Breast epithelium (tissue), 4 donors: ENCODE measurements around the gene FUT8. TPM values are rescaled to one million over a fixed set of nuclear protein-coding genes. Genes with fewer than 3 reads are reported as not detected.
"Not testable (repeated sequence)": the region's sequence is repeated elsewhere in the genome, so short reads cannot be mapped to it uniquely, and the experiment has no call there.

Experiments used
- DNase-seq, 2 donors: peaks; one replicate each; pipeline ENCODE4 v3.0.0-alpha.2; 2019; ENCODE audit warnings: low spot score in 2 of 2
- H3K27ac ChIP-seq, 2 donors: fragments of 200-600 bp; sonication (generic) in 1 of 2; one replicate each; pipeline ENCODE4 v1.5.1; 2016 to 2019; ENCODE audit warnings: mild to moderate bottlenecking in 1 of 2
- H3K27me3 ChIP-seq, 2 donors: fragments of 200-600 bp; sonication (generic) in 1 of 2; one replicate each; pipeline versions ENCODE4 v1.5.1 to v1.6.0; 2017 to 2019; ENCODE audit warnings: control low read depth in 1 of 2, mild to moderate bottlenecking in 1 of 2
- H3K36me3 ChIP-seq: fragments of 200-600 bp; one replicate; pipeline ENCODE4 v1.5.1; 2019
- H3K4me1 ChIP-seq, 2 donors: fragments of 200-600 bp; sonication (generic); one replicate each; pipeline ENCODE4 v1.5.1; 2016 to 2019; ENCODE audit warnings: control low read depth in 1 of 2
- H3K4me3 ChIP-seq, 3 donors: fragments of 200-600 bp; sonication (generic); 1 replicate in 2 of 3; 2 replicates in 1 of 3; pipeline ENCODE4 v1.5.1; 2016 to 2019; ENCODE audit warnings: mild to moderate bottlenecking in 3 of 3, moderate library complexity in 2 of 3
- H3K9me3 ChIP-seq, 2 donors: fragments of 200-600 bp; sonication (generic) in 1 of 2; one replicate each; pipeline ENCODE4 v1.5.1; 2016 to 2019; ENCODE audit warnings: control low read depth in 1 of 2
- POLR2A ChIP-seq: fragments of 450-650 bp; IDR thresholded peaks from one replicate; pipeline ENCODE4 v1.6.1; 2016; ENCODE audit warnings: antibody characterized with exemption, mild to moderate bottlenecking, moderate library complexity
- POLR2AphosphoS5 ChIP-seq, 3 donors: sonication (generic); formaldehyde crosslinking; IDR thresholded peaks; one replicate each; pipeline ENCODE4 v1.6.1; 2017; ENCODE audit warnings: antibody characterized with exemption in 3 of 3
- intact Hi-C: fragments of 100-400 bp; cut with DNase I; formaldehyde crosslinking; loops from one replicate; pipeline ENCODE4 v1.15.1; 2023; ENCODE audit warnings: low total_unique reads
- total RNA-seq, 3 donors: library from RNA; depleted of rRNA; stranded (reverse); fragments of >200 nt; gene quantifications; one replicate each; pipeline ENCODE4 v1.1.0, GENCODE V29; 2016
- TF ChIP-seq, protein P1 (sequence below), 3 donors: fragments of 450-650 bp; IDR thresholded peaks; one replicate each; pipeline ENCODE4 v1.5.1; 2016 to 2017; ENCODE audit warnings: antibody characterized with exemption in 3 of 3, mild to moderate bottlenecking in 3 of 3, moderate library complexity in 3 of 3

The FUT8 gene
- total RNA-seq, 3 donors from 2014 or later = 36.3 to 69.1 (median 47.2) TPM

DNA sequence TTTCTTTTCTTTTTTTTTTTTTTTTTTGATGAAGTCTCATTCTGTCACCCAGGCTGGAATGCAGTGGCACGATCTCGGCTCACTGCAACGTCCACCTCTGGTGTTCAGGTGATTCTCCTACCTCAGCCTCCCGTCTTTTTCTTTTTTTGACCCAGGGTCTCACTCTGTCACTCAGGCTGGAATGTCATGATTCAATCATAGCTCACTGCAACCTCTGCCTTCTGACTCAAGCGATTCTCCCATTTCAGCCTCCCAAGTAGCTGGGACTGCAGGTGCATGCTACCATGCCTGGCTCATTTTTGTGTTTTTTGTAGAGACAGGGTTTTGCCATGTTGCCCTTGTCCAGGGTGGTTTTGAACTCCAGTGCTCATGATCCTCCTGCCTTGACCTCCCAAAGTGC lies 12.0 kb downstream of the FUT8 start:
- Histone ChIP-seq H3K36me3 (no peaks in the 10 kb centered on the region), H3K27me3 (no peaks in the 10 kb centered on the region), H3K4me1 (no peaks in the 10 kb centered on the region), H3K27ac (no peak overlapping the region), H3K9me3 (no peaks in the 10 kb centered on the region), H3K4me3 (no peak overlapping the region)
- TF ChIP-seq POLR2AphosphoS5 (IDR thresholded peaks at IDR 0.05) = no peak
- no peak for TF ChIP-seq POLR2A
- TF ChIP-seq, protein P1, sequence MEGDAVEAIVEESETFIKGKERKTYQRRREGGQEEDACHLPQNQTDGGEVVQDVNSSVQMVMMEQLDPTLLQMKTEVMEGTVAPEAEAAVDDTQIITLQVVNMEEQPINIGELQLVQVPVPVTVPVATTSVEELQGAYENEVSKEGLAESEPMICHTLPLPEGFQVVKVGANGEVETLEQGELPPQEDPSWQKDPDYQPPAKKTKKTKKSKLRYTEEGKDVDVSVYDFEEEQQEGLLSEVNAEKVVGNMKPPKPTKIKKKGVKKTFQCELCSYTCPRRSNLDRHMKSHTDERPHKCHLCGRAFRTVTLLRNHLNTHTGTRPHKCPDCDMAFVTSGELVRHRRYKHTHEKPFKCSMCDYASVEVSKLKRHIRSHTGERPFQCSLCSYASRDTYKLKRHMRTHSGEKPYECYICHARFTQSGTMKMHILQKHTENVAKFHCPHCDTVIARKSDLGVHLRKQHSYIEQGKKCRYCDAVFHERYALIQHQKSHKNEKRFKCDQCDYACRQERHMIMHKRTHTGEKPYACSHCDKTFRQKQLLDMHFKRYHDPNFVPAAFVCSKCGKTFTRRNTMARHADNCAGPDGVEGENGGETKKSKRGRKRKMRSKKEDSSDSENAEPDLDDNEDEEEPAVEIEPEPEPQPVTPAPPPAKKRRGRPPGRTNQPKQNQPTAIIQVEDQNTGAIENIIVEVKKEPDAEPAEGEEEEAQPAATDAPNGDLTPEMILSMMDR (IDR thresholded peaks at IDR 0.05) = no peak
- intact Hi-C loops = no loop called here
- DNase-seq = no peak

DNA sequence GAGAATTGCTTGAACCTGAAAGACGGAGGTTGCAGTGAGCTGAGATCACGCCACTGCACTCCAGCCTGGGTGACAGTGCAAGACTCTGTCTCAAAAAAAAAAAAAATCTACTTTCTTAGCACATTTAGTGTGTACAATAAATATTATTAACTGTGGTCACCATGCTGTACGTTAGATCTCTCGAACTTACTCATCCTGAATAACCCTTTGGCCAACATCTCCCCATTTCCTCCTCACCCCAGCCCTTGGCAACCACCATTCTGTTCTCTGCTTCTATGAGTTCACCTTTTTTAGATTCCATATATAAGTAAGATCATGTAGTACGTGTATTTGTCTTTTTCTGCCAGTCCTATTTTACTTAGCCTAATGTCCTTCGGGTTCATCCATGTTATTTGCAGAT lies 13.4 kb downstream of the FUT8 start:
- TF ChIP-seq POLR2A = no peak
- TF ChIP-seq, protein P1 (IDR thresholded peaks at IDR 0.05) = no peak
- TF ChIP-seq POLR2AphosphoS5 (IDR thresholded peaks at IDR 0.05) = no peak
- Histone ChIP-seq H3K4me3 (no peak overlapping the region), H3K27me3 (no peaks in the 10 kb centered on the region), H3K27ac (no peak overlapping the region), H3K9me3 (no peaks in the 10 kb centered on the region), H3K4me1 (no peaks in the 10 kb centered on the region), H3K36me3 (no peaks in the 10 kb centered on the region)
- intact Hi-C loops = no loop called here
- no peak for DNase-seq

DNA sequence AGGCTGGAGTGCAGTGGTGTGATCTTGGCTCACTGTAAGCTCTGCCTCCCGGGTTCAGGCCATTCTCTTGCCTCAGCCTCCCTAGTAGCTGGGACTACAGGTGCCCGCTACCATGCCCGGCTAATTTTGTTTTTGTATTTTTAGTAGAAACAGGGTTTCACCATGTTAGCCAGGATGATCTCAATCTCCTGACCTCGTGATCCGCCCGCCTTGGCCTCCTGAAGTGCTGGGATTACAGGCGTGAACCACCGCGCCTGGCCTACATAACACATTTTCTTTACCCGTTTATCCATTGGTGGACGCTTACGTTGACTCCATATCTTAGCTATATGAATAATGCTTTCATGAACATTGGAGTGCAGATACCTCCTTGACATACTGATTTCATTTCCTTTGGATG lies 14.4 kb downstream of the FUT8 start:
- H3K36me3 ChIP-seq, H3K9me3 ChIP-seq, intact Hi-C loops, H3K4me3 ChIP-seq, H3K27ac ChIP-seq, DNase-seq, H3K4me1 ChIP-seq, H3K27me3 ChIP-seq: not testable (repeated sequence)

DNA sequence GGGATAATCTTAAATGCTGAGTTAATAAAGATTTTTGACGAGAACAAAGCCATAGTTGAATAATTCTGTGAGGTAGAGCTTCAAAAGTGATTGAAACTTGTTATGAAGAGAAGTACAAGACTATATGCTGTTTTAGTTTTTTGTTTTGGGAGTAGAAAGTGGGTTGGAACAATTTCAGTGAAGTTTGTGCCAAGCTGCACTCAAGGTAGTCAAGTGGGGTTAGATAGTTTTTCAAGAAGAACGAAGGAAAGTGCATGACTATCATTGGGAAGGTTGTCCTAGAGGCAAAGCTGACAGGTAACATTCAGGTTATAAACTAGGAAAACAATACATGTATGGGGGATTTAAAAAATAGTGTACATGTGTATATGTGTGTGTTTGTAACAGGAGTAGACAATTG lies 16.2 kb downstream of the FUT8 start:
- Histone ChIP-seq H3K27ac (no peak overlapping the region), H3K4me1 (peaks cover 0 to 3% of the 10 kb centered on the region in 2 donors), H3K27me3 (no peaks in the 10 kb centered on the region), H3K4me3 (no peak overlapping the region), H3K36me3 (no peaks in the 10 kb centered on the region), H3K9me3 (no peaks in the 10 kb centered on the region)
- no peak for DNase-seq
- TF ChIP-seq POLR2AphosphoS5 (IDR thresholded peaks at IDR 0.05) = no peak
- TF ChIP-seq, protein P1 (IDR thresholded peaks at IDR 0.05) = no peak
- no peak for TF ChIP-seq POLR2A
- intact Hi-C loops = no loop called here

DNA sequence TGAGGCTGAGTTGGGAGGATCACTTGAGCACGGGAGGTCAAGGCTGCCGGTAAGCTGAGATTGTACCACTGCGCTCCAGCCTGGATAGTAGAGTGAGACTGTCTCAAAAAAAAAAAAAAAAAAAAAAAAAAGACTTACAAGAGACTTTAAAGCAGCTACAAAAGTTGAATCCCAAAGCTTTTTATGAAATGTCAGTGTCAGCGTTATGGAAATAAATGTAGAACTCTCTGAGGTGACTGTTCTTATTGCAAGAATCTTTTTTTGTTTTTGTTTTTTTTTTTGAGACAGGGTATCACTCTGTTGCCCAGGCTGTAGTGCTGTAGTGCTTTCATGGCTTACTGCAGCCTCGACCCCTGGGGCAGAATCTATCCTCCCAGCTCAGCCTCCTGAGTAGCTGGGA lies 17.2 kb downstream of the FUT8 start:
- no peaks in the 10 kb centered on the region for H3K27me3 ChIP-seq
- H3K27ac ChIP-seq = no peak overlapping the region
- no peak overlapping the region for H3K4me3 ChIP-seq
- TF ChIP-seq, protein P1 (IDR thresholded peaks at IDR 0.05) = no peak
- TF ChIP-seq POLR2A = no peak
- H3K4me1 ChIP-seq = peaks cover 0 to 3% of the 10 kb centered on the region in 2 donors
- H3K36me3 ChIP-seq = no peaks in the 10 kb centered on the region
- DNase-seq = no peak
- H3K9me3 ChIP-seq = no peaks in the 10 kb centered on the region
- intact Hi-C loops = no loop called here

DNA sequence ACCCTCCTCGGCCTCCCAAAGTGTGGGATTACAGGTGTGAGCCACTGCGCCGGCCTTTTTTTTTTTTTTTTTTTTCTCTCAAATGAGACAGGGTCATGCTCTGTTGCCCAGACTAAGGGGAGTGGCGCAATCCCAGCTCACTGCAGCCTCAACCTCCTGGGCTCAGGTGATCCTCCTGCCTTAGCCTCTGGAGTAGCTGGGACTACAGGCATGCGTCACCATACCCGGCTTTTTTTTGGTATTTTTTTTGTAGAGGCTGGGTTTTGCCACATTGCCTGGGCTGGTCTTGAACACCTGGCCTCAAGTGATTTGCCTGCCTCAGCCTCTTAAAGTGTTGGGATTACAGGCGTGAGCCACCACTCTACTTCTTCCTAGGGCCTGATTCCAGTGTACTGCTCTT lies 18.7 kb downstream of the FUT8 start:
- Histone ChIP-seq H3K27me3 (no peaks in the 10 kb centered on the region), H3K36me3 (no peaks in the 10 kb centered on the region), H3K4me3 (no peak overlapping the region), H3K9me3 (no peaks in the 10 kb centered on the region), H3K27ac (no peak overlapping the region), H3K4me1 (peaks cover 0 to 3% of the 10 kb centered on the region in 2 donors)
- intact Hi-C loops = no loop called here
- no peak for DNase-seq
- TF ChIP-seq POLR2AphosphoS5 (IDR thresholded peaks at IDR 0.05) (no peak), POLR2A (no peak)
- TF ChIP-seq, protein P1 (IDR thresholded peaks at IDR 0.05) = no peak
